K562 (cell line): ENCODE data around the gene SMAGP.

Experiments
- ATF1 ChIP-seq, 2 experiments: fragments of 450-650 bp in 1 of 2; IDR thresholded peaks; 2 replicates each; pipeline ENCODE4 v1.6.1; 2016; ENCODE audit warnings: missing compliant biosample characterization in 1 of 2, missing genetic modification characterization in 1 of 2
- ELF4 ChIP-seq: fragments of 450-650 bp; formaldehyde crosslinking; IDR thresholded peaks from 2 replicates; pipeline ENCODE4 v1.4.0; 2022; ENCODE audit warnings: missing genetic modification characterization
- EP300 ChIP-seq: IDR thresholded peaks from 2 replicates; pipeline ENCODE4 v1.6.1; 2012; ENCODE audit warnings: low read length, improper control_type of control experiment
- JUNB ChIP-seq: fragments of 450-650 bp; formaldehyde crosslinking; conservative IDR thresholded peaks from 2 replicates; pipeline ENCODE4 v1.4.0; 2020; ENCODE audit warnings: mild to moderate bottlenecking
- PCBP2 ChIP-seq: fragments of 200-400 bp; formaldehyde crosslinking; IDR thresholded peaks from 2 replicates; pipeline ENCODE4 v1.6.1; 2018; ENCODE audit warnings: low read length, low read depth, mild to moderate bottlenecking, moderate library complexity; ENCODE audit not compliant: poor library complexity, severe bottlenecking
- POLR2A ChIP-seq: fragments of 450-650 bp; conservative IDR thresholded peaks from 2 replicates; pipeline ENCODE4 v1.6.1; 2016
- POLR2AphosphoS5 ChIP-seq: IDR thresholded peaks from 2 replicates; pipeline ENCODE4 v1.6.1; 2011; ENCODE audit warnings: mild to moderate bottlenecking, low read depth, low read length, moderate library complexity; ENCODE audit not compliant: control insufficient read depth, insufficient read depth
- PTTG1 ChIP-seq: fragments of 450-650 bp; IDR thresholded peaks from 2 replicates; pipeline ENCODE4 v1.6.1; 2016; ENCODE audit warnings: low read depth, mild to moderate bottlenecking, missing genetic modification characterization, missing compliant biosample characterization
- RFX5 ChIP-seq: IDR thresholded peaks from 2 replicates; pipeline ENCODE4 v1.6.1; 2011; ENCODE audit warnings: low read depth, mild to moderate bottlenecking, improper control_type of control experiment, low read length
- YY1 ChIP-seq, 3 experiments: IDR thresholded peaks; 2 replicates each; pipeline ENCODE4 v1.6.1; 2011; ENCODE audit warnings: low read length in 2 of 3, mild to moderate bottlenecking in 2 of 3, moderate library complexity in 2 of 3, borderline replicate concordance in 1 of 3, control low read depth in 1 of 3, low read depth in 1 of 3; ENCODE audit not compliant: insufficient read depth in 3 of 3, insufficient replicate concordance in 2 of 3, control insufficient read depth in 1 of 3, insufficient read length in 1 of 3; ENCODE audit errors: extremely low read depth in 1 of 3
- TF ChIP-seq, protein P1 (sequence below): sonication (generic); formaldehyde crosslinking; IDR thresholded peaks from 2 replicates; pipeline ENCODE4 v1.8.1; 2023; ENCODE audit warnings: mild to moderate bottlenecking, missing genetic modification reagents
- TF ChIP-seq, protein P2 (sequence below), 2 experiments: fragments of 450-650 bp; conservative IDR thresholded peaks; 2 replicates each; pipeline ENCODE4 v1.6.1; 2017; ENCODE audit warnings: mild to moderate bottlenecking in 2 of 2, moderate library complexity in 2 of 2
- TF ChIP-seq, protein P3 (sequence below): fragments of 250-450 bp; sonication (Bioruptor Pico); IDR thresholded peaks from 2 replicates; pipeline ENCODE4 v1.5.1; 2021; ENCODE audit warnings: mild to moderate bottlenecking

DNA sequence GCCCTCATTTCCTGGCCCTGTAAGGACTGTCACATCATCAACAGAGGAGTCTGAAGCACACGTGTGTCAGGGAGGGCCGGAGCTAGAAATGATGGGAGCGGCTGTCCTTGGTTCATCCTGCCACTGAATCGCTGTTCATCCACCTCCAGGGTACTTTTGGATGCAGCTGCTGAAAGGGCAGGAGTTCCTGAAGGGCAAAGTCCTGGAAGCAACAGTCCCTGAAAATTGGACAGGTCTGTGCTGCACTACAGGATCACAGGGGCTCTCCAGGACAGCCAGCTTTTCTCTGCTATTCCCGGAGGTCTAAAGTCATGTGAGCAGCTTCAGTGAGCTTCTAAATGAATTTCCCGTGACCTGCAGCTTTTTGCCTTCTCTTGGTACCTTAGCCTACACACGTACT is 70.1 kb downstream of the SMAGP start:
- no peak for TF ChIP-seq EP300
- no peak for TF ChIP-seq ATF1 (CRISPR knock-in tag; IDR thresholded peaks at IDR 0.05)
- TF ChIP-seq ATF1 (tag; IDR thresholded peaks at IDR 0.05) = no peak
- no peak for TF ChIP-seq ELF4
- TF ChIP-seq PTTG1 (tag) = no peak
- TF ChIP-seq POLR2A = no peak
- TF ChIP-seq POLR2AphosphoS5 = no peak
- TF ChIP-seq, protein P1, sequence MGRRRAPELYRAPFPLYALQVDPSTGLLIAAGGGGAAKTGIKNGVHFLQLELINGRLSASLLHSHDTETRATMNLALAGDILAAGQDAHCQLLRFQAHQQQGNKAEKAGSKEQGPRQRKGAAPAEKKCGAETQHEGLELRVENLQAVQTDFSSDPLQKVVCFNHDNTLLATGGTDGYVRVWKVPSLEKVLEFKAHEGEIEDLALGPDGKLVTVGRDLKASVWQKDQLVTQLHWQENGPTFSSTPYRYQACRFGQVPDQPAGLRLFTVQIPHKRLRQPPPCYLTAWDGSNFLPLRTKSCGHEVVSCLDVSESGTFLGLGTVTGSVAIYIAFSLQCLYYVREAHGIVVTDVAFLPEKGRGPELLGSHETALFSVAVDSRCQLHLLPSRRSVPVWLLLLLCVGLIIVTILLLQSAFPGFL = no peak
- TF ChIP-seq YY1 (IDR thresholded peaks at IDR 0.05; ENCODE audit: borderline replicate concordance in 1 of 3, control insufficient read depth in 1 of 3, extremely low read depth in 1 of 3, insufficient read depth in 3 of 3, insufficient read length in 1 of 3, insufficient replicate concordance in 2 of 3, low read depth in 1 of 3, low read length in 2 of 3) = no peak
- no peak for TF ChIP-seq PCBP2
- TF ChIP-seq, protein P2, sequence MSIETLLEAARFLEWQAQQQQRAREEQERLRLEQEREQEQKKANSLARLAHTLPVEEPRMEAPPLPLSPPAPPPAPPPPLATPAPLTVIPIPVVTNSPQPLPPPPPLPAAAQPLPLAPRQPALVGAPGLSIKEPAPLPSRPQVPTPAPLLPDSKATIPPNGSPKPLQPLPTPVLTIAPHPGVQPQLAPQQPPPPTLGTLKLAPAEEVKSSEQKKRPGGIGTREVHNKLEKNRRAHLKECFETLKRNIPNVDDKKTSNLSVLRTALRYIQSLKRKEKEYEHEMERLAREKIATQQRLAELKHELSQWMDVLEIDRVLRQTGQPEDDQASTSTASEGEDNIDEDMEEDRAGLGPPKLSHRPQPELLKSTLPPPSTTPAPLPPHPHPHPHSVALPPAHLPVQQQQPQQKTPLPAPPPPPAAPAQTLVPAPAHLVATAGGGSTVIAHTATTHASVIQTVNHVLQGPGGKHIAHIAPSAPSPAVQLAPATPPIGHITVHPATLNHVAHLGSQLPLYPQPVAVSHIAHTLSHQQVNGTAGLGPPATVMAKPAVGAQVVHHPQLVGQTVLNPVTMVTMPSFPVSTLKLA (conservative IDR thresholded peaks at IDR 0.05) = no peak
- TF ChIP-seq JUNB = no peak
- no peak for TF ChIP-seq RFX5
- TF ChIP-seq, protein P3, sequence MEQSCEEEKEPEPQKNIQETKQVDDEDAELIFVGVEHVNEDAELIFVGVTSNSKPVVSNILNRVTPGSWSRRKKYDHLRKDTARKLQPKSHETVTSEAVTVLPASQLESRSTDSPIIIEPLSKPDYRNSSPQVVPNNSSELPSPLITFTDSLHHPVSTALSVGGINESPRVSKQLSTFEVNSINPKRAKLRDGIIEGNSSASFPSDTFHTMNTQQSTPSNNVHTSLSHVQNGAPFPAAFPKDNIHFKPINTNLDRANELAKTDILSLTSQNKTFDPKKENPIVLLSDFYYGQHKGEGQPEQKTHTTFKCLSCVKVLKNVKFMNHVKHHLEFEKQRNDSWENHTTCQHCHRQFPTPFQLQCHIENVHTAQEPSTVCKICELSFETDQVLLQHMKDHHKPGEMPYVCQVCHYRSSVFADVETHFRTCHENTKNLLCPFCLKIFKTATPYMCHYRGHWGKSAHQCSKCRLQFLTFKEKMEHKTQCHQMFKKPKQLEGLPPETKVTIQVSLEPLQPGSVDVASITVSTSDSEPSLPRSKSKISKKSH (CRISPR knock-in tag) = no peak
